LNCAP (cell line): ENCODE data around the gene DOCK4.

Experiments used
- TF ChIP-seq, protein P1 (sequence below): fragments of 450-650 bp; IDR thresholded peaks from 2 replicates; pipeline ENCODE4 v1.5.1; 2017; ENCODE audit warnings: mild to moderate bottlenecking

The DOCK4 gene

DNA sequence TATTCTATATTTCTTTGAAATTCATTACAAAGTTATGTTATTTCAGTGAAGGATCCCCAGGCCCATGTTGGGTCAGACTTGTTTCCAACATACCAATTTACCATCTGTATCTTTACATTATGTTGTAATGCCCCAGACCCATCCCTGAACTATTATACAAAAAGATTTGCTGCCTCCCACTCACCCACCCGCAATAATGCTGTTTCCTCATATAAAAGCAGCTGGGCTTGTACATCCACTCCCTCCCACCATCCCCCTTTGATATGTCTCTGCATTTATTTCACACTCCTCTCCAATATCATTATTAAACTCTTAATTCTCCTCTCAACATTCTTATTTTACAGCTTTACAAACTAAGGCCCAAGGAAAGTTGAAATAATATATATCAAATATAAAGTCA, 153.7 kb downstream of the DOCK4 start:
- TF ChIP-seq, protein P1, sequence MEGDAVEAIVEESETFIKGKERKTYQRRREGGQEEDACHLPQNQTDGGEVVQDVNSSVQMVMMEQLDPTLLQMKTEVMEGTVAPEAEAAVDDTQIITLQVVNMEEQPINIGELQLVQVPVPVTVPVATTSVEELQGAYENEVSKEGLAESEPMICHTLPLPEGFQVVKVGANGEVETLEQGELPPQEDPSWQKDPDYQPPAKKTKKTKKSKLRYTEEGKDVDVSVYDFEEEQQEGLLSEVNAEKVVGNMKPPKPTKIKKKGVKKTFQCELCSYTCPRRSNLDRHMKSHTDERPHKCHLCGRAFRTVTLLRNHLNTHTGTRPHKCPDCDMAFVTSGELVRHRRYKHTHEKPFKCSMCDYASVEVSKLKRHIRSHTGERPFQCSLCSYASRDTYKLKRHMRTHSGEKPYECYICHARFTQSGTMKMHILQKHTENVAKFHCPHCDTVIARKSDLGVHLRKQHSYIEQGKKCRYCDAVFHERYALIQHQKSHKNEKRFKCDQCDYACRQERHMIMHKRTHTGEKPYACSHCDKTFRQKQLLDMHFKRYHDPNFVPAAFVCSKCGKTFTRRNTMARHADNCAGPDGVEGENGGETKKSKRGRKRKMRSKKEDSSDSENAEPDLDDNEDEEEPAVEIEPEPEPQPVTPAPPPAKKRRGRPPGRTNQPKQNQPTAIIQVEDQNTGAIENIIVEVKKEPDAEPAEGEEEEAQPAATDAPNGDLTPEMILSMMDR, result no peak

DNA sequence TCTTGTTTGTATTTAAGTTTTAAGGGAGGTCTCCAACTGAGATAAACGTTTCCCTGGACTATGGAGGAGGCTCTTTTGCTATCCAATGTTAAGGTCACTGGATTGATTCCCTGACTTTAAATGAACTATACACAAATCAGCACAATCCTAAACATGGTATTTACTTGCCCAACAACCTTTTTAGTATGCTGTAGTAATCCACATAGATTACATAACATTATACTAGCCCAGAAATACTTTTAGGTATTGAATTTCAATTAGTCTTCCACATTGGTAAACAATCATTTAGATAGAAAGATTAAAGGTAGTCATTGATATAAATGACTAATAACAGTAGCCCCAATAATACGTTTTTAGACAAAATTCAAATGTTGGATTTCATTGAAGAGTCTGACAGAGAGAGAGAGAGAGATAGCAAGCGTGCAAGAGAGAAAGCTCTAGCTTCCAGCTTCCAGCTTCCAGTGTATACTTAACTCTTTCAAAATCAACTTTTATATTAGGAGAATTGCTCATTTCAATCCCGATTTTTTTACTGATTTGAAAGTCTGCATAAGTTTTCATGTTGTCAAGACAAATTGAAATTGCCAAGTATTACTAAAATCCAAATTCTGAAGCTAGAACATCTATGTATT, 155.8 kb downstream of the DOCK4 start:
- TF ChIP-seq, protein P1, result no peak

- TF ChIP-seq, protein P1, result no peak
Observed at GRCh38 chr7:112049555-112050249, 156.5 kb downstream of the DOCK4 start.

GRCh38 chr7:112047421-112047820, 158.8 kb downstream of the DOCK4 start:
- TF ChIP-seq, protein P1, result no peak

DNA sequence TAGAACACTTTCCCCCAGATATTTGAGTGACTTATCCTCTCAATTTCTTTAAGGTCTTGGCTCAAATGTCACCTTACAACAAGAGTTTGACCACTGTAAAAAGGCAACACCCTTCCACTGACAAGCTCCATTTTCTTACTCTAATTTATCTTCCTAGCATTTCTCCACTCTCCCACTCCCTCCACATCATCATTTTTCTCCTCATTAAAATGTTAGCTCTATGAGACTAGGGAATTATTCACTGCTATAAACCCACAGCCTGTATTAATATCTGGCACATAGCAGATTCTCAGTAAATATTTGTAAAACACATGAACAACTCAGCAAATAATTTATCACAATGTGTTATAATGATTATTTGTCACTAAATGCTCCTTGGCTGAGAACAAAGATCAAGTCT, 161.0 kb downstream of the DOCK4 start:
- TF ChIP-seq, protein P1, result no peak

- TF ChIP-seq, protein P1, result no peak
Observed at GRCh38 chr7:112042631-112043030, 163.6 kb downstream of the DOCK4 start.

- TF ChIP-seq, protein P1, result no peak
Observed at GRCh38 chr7:112038353-112038752, 167.8 kb downstream of the DOCK4 start.
